Activated CD8-positive, alpha-beta T cell treated with anti-CD3 and anti-CD28 coated beads for 36 hours (primary cell): ENCODE results near the gene SIRT4. TPM values are rescaled to one million over a fixed set of nuclear protein-coding genes. Genes with fewer than 3 reads are reported as not detected.

Experiments used
- ATAC-seq: fragments of 200-7000 bp; cut with Tn5 transposase; one replicate; pipeline ENCODE4 v1.10.0; 2021; ENCODE audit warnings: mild to moderate bottlenecking, moderate library complexity
- CTCF ChIA-PET: fragments of 350-600 bp; sonication (Branson Sonifier 250); formaldehyde crosslinking; loops from one replicate; lab custom pipeline; 2021; ENCODE audit warnings: antibody characterized with exemption; lab: Charles Lee
- POLR2A ChIA-PET: fragments of 350-600 bp; sonication (Branson Sonifier 250); formaldehyde crosslinking; loops from one replicate; lab custom pipeline; 2021; ENCODE audit warnings: antibody characterized with exemption; lab: Charles Lee
- DNase-seq: peaks from one replicate; pipeline ENCODE4 v3.0.0-alpha.2; 2020
- H3K27ac Mint-ChIP-seq: one replicate; pipeline ENCODE4 v1.8.0; 2021; ENCODE audit warnings: mild to moderate bottlenecking, mixed read lengths
- H3K27me3 Mint-ChIP-seq: one replicate; pipeline ENCODE4 v1.8.0; 2021; ENCODE audit warnings: mixed read lengths
- H3K36me3 Mint-ChIP-seq: one replicate; pipeline ENCODE4 v1.8.0; 2021; ENCODE audit warnings: low read depth, mixed read lengths
- H3K4me1 Mint-ChIP-seq: one replicate; pipeline ENCODE4 v1.8.0; 2021; ENCODE audit warnings: low read depth, mixed read lengths
- H3K4me3 Mint-ChIP-seq: one replicate; pipeline ENCODE4 v1.8.0; 2021; ENCODE audit warnings: mild to moderate bottlenecking, moderate library complexity, mixed read lengths
- H3K9me3 Mint-ChIP-seq: one replicate; pipeline ENCODE4 v1.8.0; 2021; ENCODE audit warnings: mixed read lengths
- CTCF ChIP-seq: fragments of 200-600 bp; IDR thresholded peaks from one replicate; pipeline ENCODE4 v1.8.0; 2022; ENCODE audit warnings: antibody characterized with exemption, mild to moderate bottlenecking
- intact Hi-C: fragments of 100-400 bp; cut with micrococcal nuclease; formaldehyde crosslinking; loops from one replicate; pipeline ENCODE4 v1.10.0; 2022
- total RNA-seq, 2 experiments: library from RNA; stranded (reverse); gene quantifications; one replicate each; pipeline ENCODE4 v1.2.3, GENCODE V29; 2021

SIRT4 gene
- total RNA-seq, 2 experiments from 2014 or later, result 2.7 to 3.3 TPM

GRCh38 chr12:120287491-120287890, 14.6 kb upstream of the SIRT4 start:
- intact Hi-C loops, result no loop called here
- DNase-seq (no peak), ATAC-seq (no peak)
- no peak overlapping the region for H3K27ac Mint-ChIP-seq
- ChIA-PET CTCF (interaction anchor here (1.0 to 6.3 kb wide), 3 partner anchors 15 to 60 kb away, joined by 3 to 55 read pairs (median 5); partner anchors contain the start of gene SIRT4), POLR2A (interaction anchor here (0.8 to 3.0 kb wide), 5 partner anchors 35 to 87 kb away, joined by 3 to 15 read pairs (median 4); partner anchors contain the start of gene RPLP0)
- no peaks in the 10 kb centered on the region for H3K9me3 Mint-ChIP-seq
- TF ChIP-seq CTCF, result no peak
- no peak overlapping the region for H3K4me3 Mint-ChIP-seq
- H3K36me3 Mint-ChIP-seq, result no peaks in the 10 kb centered on the region
- H3K27me3 Mint-ChIP-seq, result no peaks in the 10 kb centered on the region
- peaks cover 12% of the 10 kb centered on the region for H3K4me1 Mint-ChIP-seq

- Mint-ChIP-seq H3K27me3 (no peaks in the 10 kb centered on the region), H3K27ac (no peak overlapping the region), H3K36me3 (no peaks in the 10 kb centered on the region), H3K9me3 (no peaks in the 10 kb centered on the region), H3K4me1 (peaks cover 10% of the 10 kb centered on the region), H3K4me3 (no peak overlapping the region)
- intact Hi-C loops, result no loop called here
- DNase-seq (peak; percentile 15), ATAC-seq (no peak)
- TF ChIP-seq CTCF, result no peak
- CTCF ChIA-PET, result interaction anchor here (0.9 to 6.9 kb wide), 9 partner anchors 11 to 90 kb away, joined by 3 to 114 read pairs (median 11); partner anchors contain the start of genes PXN, RPLP0 and SIRT4
- POLR2A ChIA-PET, result interaction anchor here (0.6 to 7.8 kb wide), 55 partner anchors 9 to 1062 kb away, joined by 3 to 394 read pairs (median 5); partner anchors contain the start of genes ANAPC5, DYNLL1, GCN1 and PLA2G1B
These were observed 11.4 kb upstream of the SIRT4 start for GRCh38 chr12:120290609-120291305.

GRCh38 chr12:120292411-120292660, 9.8 kb upstream of the SIRT4 start:
- Mint-ChIP-seq H3K9me3 (no peaks in the 10 kb centered on the region), H3K4me3 (no peak overlapping the region), H3K27ac (no peak overlapping the region), H3K4me1 (peaks cover 10% of the 10 kb centered on the region), H3K27me3 (no peaks in the 10 kb centered on the region), H3K36me3 (no peaks in the 10 kb centered on the region)
- TF ChIP-seq CTCF, result no peak
- ATAC-seq, result peak; percentile 3
- intact Hi-C loops, result no loop called here
- no peak for DNase-seq
- ChIA-PET POLR2A (interaction anchor here (0.7 to 7.8 kb wide), 38 partner anchors 8 to 584 kb away, joined by 3 to 394 read pairs (median 6); partner anchors contain the start of genes COX6A1, DYNLL1, GCN1 and MLEC), CTCF (interaction anchor here (2.9 to 6.9 kb wide), 5 partner anchors 10 to 91 kb away, joined by 11 to 114 read pairs (median 18); partner anchors contain the start of genes PXN, RPLP0 and SIRT4)

GRCh38 chr12:120292661-120293531, 9.2 kb upstream of the SIRT4 start, which contains the start of gene RNU4-1:
TSS of gene RNU4-1 (minus strand) at chr12:120293237.
- CTCF ChIA-PET, result interaction anchor here (2.9 to 6.9 kb wide), 5 partner anchors 9 to 92 kb away, joined by 11 to 114 read pairs (median 18); partner anchors contain the start of genes PXN, RPLP0 and SIRT4
- intact Hi-C loops, result no loop called here
- TF ChIP-seq CTCF, result no peak
- no peaks in the 10 kb centered on the region for H3K9me3 Mint-ChIP-seq
- no peak within 1 kb of the TSS for H3K4me3 Mint-ChIP-seq
- POLR2A ChIA-PET, result interaction anchor here (0.7 to 7.8 kb wide), 44 partner anchors 7 to 1286 kb away, joined by 3 to 394 read pairs (median 6); partner anchors contain the start of genes COX6A1, DYNLL1, GCN1 and MLEC
- DNase-seq (peak; percentile 90), ATAC-seq (peak; percentile 68)
- no peak within 1 kb of the TSS for H3K27ac Mint-ChIP-seq
- H3K27me3 Mint-ChIP-seq, result no peaks in the 10 kb centered on the region
- H3K36me3 Mint-ChIP-seq, result no peaks in the 10 kb centered on the region
- H3K4me1 Mint-ChIP-seq, result peaks cover 10% of the 10 kb centered on the region
